WTC11 (cell line): ENCODE measurements around the gene TLK1. TPM values are rescaled to one million over a fixed set of nuclear protein-coding genes. Genes with fewer than 3 reads are reported as not detected.

Experiments
- ATAC-seq: fragments of 200-7000 bp; cut with Tn5 transposase; 2 replicates; pipeline ENCODE4 v1.10.0; 2021; ENCODE audit warnings: mild to moderate bottlenecking, moderate library complexity
- CTCF ChIA-PET: fragments of 300-600 bp; sonication (Branson Sonifier 250); formaldehyde crosslinking; loops from one replicate; lab custom pipeline; 2021; ENCODE audit warnings: antibody characterized with exemption; lab: Charles Lee
- POLR2A ChIA-PET: fragments of 350-600 bp; sonication (Branson Sonifier 250); formaldehyde crosslinking; loops from one replicate; lab custom pipeline; 2021; ENCODE audit warnings: antibody characterized with exemption; lab: Charles Lee
- DNase-seq: peaks from one replicate; pipeline ENCODE4 v3.0.0; 2021; ENCODE audit warnings: low spot score
- H3K27ac Mint-ChIP-seq: 2 replicates; pipeline ENCODE4 v1.8.0; 2021; ENCODE audit warnings: mixed read lengths
- H3K27me3 Mint-ChIP-seq: 2 replicates; pipeline ENCODE4 v1.8.0; 2021; ENCODE audit warnings: low read depth, mild to moderate bottlenecking, moderate library complexity, mixed read lengths
- H3K36me3 Mint-ChIP-seq: 2 replicates; pipeline ENCODE4 v1.8.0; 2021; ENCODE audit warnings: mixed read lengths
- H3K4me1 Mint-ChIP-seq: 2 replicates; pipeline ENCODE4 v1.8.0; 2022; ENCODE audit warnings: mixed read lengths
- H3K4me3 Mint-ChIP-seq: 2 replicates; pipeline ENCODE4 v1.8.0; 2021; ENCODE audit warnings: mild to moderate bottlenecking, moderate library complexity, mixed read lengths
- H3K9me3 Mint-ChIP-seq: 2 replicates; pipeline ENCODE4 v1.8.0; 2021; ENCODE audit warnings: mixed read lengths
- ARID4B ChIP-seq: sonication (generic); formaldehyde crosslinking; IDR thresholded peaks from 2 replicates; pipeline ENCODE4 v1.8.0; 2023; ENCODE audit warnings: missing genetic modification reagents, mild to moderate bottlenecking, borderline replicate concordance
- GRHL2 ChIP-seq: fragments of 250-450 bp; sonication (Bioruptor Pico); IDR thresholded peaks from 2 replicates; pipeline ENCODE4 v1.8.0; 2022; ENCODE audit warnings: mild to moderate bottlenecking, moderate library complexity; ENCODE audit not compliant: insufficient replicate concordance, severe bottlenecking
- HMGXB4 ChIP-seq: sonication (generic); formaldehyde crosslinking; IDR thresholded peaks from 2 replicates; pipeline ENCODE4 v1.8.1; 2023; ENCODE audit warnings: mild to moderate bottlenecking, moderate library complexity, missing genetic modification reagents
- IRF2 ChIP-seq: sonication (generic); formaldehyde crosslinking; IDR thresholded peaks from 2 replicates; pipeline ENCODE4 v1.8.0; 2022; ENCODE audit warnings: low read depth, missing genetic modification reagents, borderline replicate concordance
- MLX ChIP-seq: sonication (generic); formaldehyde crosslinking; IDR thresholded peaks from 2 replicates; pipeline ENCODE4 v1.8.1; 2023; ENCODE audit warnings: mild to moderate bottlenecking, missing genetic modification reagents, moderate library complexity
- NFYB ChIP-seq: sonication (generic); formaldehyde crosslinking; conservative IDR thresholded peaks from 2 replicates; pipeline ENCODE4 v1.8.0; 2022; ENCODE audit warnings: low read depth, missing genetic modification reagents
- NR2C2 ChIP-seq: sonication (generic); formaldehyde crosslinking; IDR thresholded peaks from 2 replicates; pipeline ENCODE4 v1.8.0; 2022; ENCODE audit warnings: mild to moderate bottlenecking, missing genetic modification reagents
- NR3C1 ChIP-seq: sonication (generic); formaldehyde crosslinking; conservative IDR thresholded peaks from 2 replicates; pipeline ENCODE4 v1.8.1; 2023; ENCODE audit warnings: low read depth, mild to moderate bottlenecking, missing genetic modification reagents
- ZNF232 ChIP-seq: sonication (generic); formaldehyde crosslinking; IDR thresholded peaks from 2 replicates; pipeline ENCODE4 v1.8.0; 2022; ENCODE audit warnings: mild to moderate bottlenecking, missing genetic modification reagents
- ZSCAN18 ChIP-seq: fragments of 250-450 bp; sonication (Bioruptor Pico); IDR thresholded peaks from 2 replicates; pipeline ENCODE4 v2.1.2; 2022; ENCODE audit warnings: mild to moderate bottlenecking, moderate library complexity
- total RNA-seq: library from RNA; stranded (reverse); gene quantifications from 3 replicates; pipeline ENCODE4 v1.2.3, GENCODE V29; 2021
- TF ChIP-seq, protein P1 (sequence below): sonication (generic); formaldehyde crosslinking; IDR thresholded peaks from 2 replicates; pipeline ENCODE4 v1.8.0; 2023; ENCODE audit warnings: missing genetic modification reagents

The TLK1 gene
- total RNA-seq, 1 experiment from 2014 or later, result 91.1 TPM

DNA sequence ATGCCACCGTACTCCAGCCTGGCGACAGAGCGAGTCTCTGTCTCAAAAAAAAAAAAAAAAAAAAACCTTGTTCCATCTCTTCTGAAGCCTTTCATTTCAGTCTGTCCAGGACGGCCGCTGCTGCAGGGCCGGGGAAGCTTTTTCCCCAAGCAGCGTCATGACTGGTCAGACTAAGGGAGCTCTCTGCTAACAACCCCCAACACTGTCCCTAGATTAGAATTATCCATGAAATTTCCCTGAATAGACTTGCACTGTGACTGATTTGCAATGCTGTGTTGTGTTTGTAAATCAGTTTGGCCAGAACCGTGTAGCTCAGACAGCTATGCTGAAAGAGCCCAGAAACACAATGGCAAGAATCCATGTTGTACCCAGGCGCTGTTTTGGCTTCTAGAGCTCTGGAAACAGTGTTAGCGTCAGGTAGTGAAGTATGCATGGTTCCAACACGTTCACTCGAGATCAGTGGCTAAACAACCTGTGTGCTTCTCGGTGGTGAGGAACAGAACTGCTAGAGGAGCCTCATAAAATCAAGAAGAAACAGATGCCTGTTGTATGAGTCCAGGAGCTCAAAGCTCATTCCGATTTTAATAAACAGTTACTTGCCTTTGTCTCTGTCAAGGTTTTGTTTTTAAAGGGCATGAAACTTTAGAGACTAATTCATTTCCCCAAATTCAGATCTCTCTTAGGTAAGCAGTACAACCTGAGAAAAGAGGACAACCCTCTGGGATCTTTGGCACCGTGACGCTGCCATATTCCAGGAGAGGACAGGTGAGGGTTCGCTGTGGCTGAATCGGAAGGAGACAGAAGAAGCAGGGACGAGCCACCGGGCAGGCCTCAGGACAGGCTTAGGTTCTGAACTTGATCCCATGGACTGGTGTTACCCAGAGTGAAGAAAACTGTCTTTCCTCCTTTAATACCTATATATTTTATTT lies 188.1 kb downstream of the TLK1 start:
- TF ChIP-seq NFYB (CRISPR knock-in tag) (no peak), GRHL2 (CRISPR knock-in tag) (no peak)
- TF ChIP-seq, protein P1, sequence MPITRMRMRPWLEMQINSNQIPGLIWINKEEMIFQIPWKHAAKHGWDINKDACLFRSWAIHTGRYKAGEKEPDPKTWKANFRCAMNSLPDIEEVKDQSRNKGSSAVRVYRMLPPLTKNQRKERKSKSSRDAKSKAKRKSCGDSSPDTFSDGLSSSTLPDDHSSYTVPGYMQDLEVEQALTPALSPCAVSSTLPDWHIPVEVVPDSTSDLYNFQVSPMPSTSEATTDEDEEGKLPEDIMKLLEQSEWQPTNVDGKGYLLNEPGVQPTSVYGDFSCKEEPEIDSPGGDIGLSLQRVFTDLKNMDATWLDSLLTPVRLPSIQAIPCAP, result no peak
- DNase-seq (no peak), ATAC-seq (peak; percentile 8)
- Mint-ChIP-seq H3K4me3 (peak overlapping the region; percentile 57), H3K9me3 (no peaks in the 10 kb centered on the region), H3K27ac (peak overlapping the region; percentile 16; the same call in 1 of the 2 replicates), H3K4me1 (peaks cover 51% of the 10 kb centered on the region), H3K27me3 (peaks cover 4% of the 10 kb centered on the region), H3K36me3 (peaks cover 6% of the 10 kb centered on the region)
- CTCF ChIA-PET, result interaction anchor here (0.5 to 5.8 kb wide), 25 partner anchors 9 to 626 kb away, joined by 3 to 34 read pairs (median 4); partner anchors contain the start of genes DCAF17, GORASP2 and METTL8
- POLR2A ChIA-PET, result interaction anchor here (0.6 to 0.8 kb wide), 3 partner anchors 115 to 738 kb away, joined by 3 read pairs; partner anchors contain the start of genes DCAF17 and METTL8

GRCh38 chr2:170971071-170971470 lies 189.6 kb downstream of the TLK1 start:
- Mint-ChIP-seq H3K27ac (no peak overlapping the region), H3K4me3 (no peak overlapping the region), H3K36me3 (peaks cover 19% of the 10 kb centered on the region), H3K4me1 (peaks cover 47% of the 10 kb centered on the region), H3K9me3 (no peaks in the 10 kb centered on the region), H3K27me3 (peaks cover 4% of the 10 kb centered on the region)
- POLR2A ChIA-PET, result no interaction called here
- DNase-seq (no peak), ATAC-seq (no peak)
- no peak for TF ChIP-seq MLX (CRISPR knock-in tag)
- no peak for TF ChIP-seq IRF2 (CRISPR knock-in tag)
- no peak for TF ChIP-seq HMGXB4 (CRISPR knock-in tag)
- TF ChIP-seq ZSCAN18 (CRISPR knock-in tag), result no peak
- no peak for TF ChIP-seq ARID4B
- no peak for TF ChIP-seq ZNF232
- TF ChIP-seq NR2C2 (CRISPR knock-in tag), result no peak
- no peak for TF ChIP-seq NR3C1 (CRISPR knock-in tag)
- CTCF ChIA-PET, result interaction anchor here (5.8 kb wide), 1 partner anchor 42 kb away, joined by 34 read pairs; the partner anchor contains the start of gene GORASP2
